Keratinocyte (primary cell): Measurements from ENCODE around the gene PPP1R14B. TPM values are rescaled to one million over a fixed set of nuclear protein-coding genes. Genes with fewer than 3 reads are reported as not detected.

ENCODE experiments used
- DNase-seq: peaks from one replicate; pipeline ENCODE4 v3.0.0-alpha.2; 2011; ENCODE audit warnings: low read depth, missing footprints, low spot score
- FAIRE-seq: peaks from 2 replicates; lab custom pipeline; 2011; peaks lifted over from hg19 to GRCh38; lab: Jason Lieb, UNC
- H2AFZ ChIP-seq: 2 replicates; pipeline ENCODE4 v1.6.0; 2012; ENCODE audit warnings: low read length, control low read depth, inconsistent platforms; ENCODE audit not compliant: control insufficient read depth
- H3K27ac ChIP-seq: 2 replicates; pipeline ENCODE4 v1.5.1; 2011; ENCODE audit warnings: low read length; ENCODE audit not compliant: control insufficient read depth, insufficient read depth
- H3K27me3 ChIP-seq: 3 replicates; pipeline ENCODE4 v1.6.0; 2011; ENCODE audit warnings: low read length; ENCODE audit not compliant: control insufficient read depth, insufficient read depth; ENCODE audit errors: extremely low read depth
- H3K36me3 ChIP-seq, 2 experiments: 2 replicates in 1 of 2; 3 replicates in 1 of 2; pipeline ENCODE4 v1.5.1; 2011; ENCODE audit warnings: low read length in 2 of 2, mild to moderate bottlenecking in 1 of 2; ENCODE audit not compliant: control insufficient read depth in 2 of 2, insufficient read depth in 2 of 2; ENCODE audit errors: extremely low read depth in 1 of 2
- H3K4me1 ChIP-seq: 3 replicates; pipeline ENCODE4 v1.5.1; 2011; ENCODE audit warnings: low read length; ENCODE audit not compliant: control insufficient read depth, insufficient read depth; ENCODE audit errors: extremely low read depth
- H3K4me2 ChIP-seq: 3 replicates; pipeline ENCODE4 v1.6.0; 2011; ENCODE audit warnings: low read depth, low read length; ENCODE audit not compliant: control insufficient read depth, insufficient read depth; ENCODE audit errors: extremely low read depth
- H3K4me3 ChIP-seq, 3 experiments: fragments of 200-600 bp in 1 of 3; sonication (generic) in 1 of 3; 2 replicates in 2 of 3; 3 replicates in 1 of 3; pipeline ENCODE4 v1.5.1; 2011 to 2016; ENCODE audit warnings: low read length in 3 of 3, mild to moderate bottlenecking in 3 of 3, control low read depth in 2 of 3, inconsistent platforms in 1 of 3, low read depth in 1 of 3, mixed read lengths in 1 of 3, mixed run types in 1 of 3, moderate library complexity in 1 of 3; ENCODE audit not compliant: control insufficient read depth in 2 of 3, insufficient read depth in 2 of 3; ENCODE audit errors: extremely low read depth in 1 of 3
- H3K79me2 ChIP-seq: 2 replicates; pipeline ENCODE4 v1.6.0; 2012; ENCODE audit warnings: low read length; ENCODE audit not compliant: control insufficient read depth, insufficient read depth
- H3K9ac ChIP-seq: 3 replicates; pipeline ENCODE4 v1.6.0; 2011; ENCODE audit warnings: low read length; ENCODE audit not compliant: control insufficient read depth, insufficient read depth; ENCODE audit errors: extremely low read depth
- H3K9me1 ChIP-seq: 3 replicates; pipeline ENCODE4 v1.6.0; 2011; ENCODE audit warnings: low read length; ENCODE audit not compliant: control insufficient read depth, insufficient read depth; ENCODE audit errors: extremely low read depth
- H3K9me3 ChIP-seq: 2 replicates; pipeline ENCODE4 v1.5.1; 2012; ENCODE audit warnings: low read depth, low read length; ENCODE audit not compliant: control insufficient read depth
- H4K20me1 ChIP-seq: 3 replicates; pipeline ENCODE4 v1.6.0; 2011; ENCODE audit warnings: low read length; ENCODE audit not compliant: control insufficient read depth, insufficient read depth; ENCODE audit errors: extremely low read depth
- EZH2 ChIP-seq: IDR thresholded peaks from one replicate; pipeline ENCODE4 v1.6.1; 2012; ENCODE audit warnings: inconsistent platforms, mild to moderate bottlenecking, low read length, moderate library complexity
- dilution Hi-C: fragments of 300-500 bp; cut with MboI; formaldehyde crosslinking; loops from one replicate; pipeline ENCODE4 v1.7.0; 2020; ENCODE audit warnings: low sequenced_read_pairs; ENCODE audit not compliant: extremely low pct_ligation_motif_present
- polyA plus RNA-seq, 5 experiments: library from polyadenylated mRNA; depleted of rRNA in 3 of 5; stranded (reverse) in 3 of 5; stranded (forward) in 1 of 5; unstranded in 1 of 5; fragments of >200 nt; gene quantifications; 1 replicate in 1 of 5; 2 replicates in 3 of 5; 3 replicates in 1 of 5; pipeline versions ENCODE4 v1.2.1 to v1.2.3, GENCODE V29; 2011 to 2012; ENCODE audit warnings: missing spikeins in 2 of 5, low read depth in 1 of 5, low replicate concordance in 1 of 5
- TF ChIP-seq, protein P1 (sequence below), 3 experiments: IDR thresholded peaks in 1 of 3; conservative IDR thresholded peaks in 1 of 3; optimal IDR thresholded peaks in 1 of 3; 2 replicates in 2 of 3; 3 replicates in 1 of 3; pipeline versions ENCODE3 to v1.5.1; 2011; ENCODE audit warnings: low read length in 3 of 3, mild to moderate bottlenecking in 3 of 3, moderate library complexity in 2 of 3, control low read depth in 1 of 3, inconsistent platforms in 1 of 3; ENCODE audit not compliant: insufficient read depth in 2 of 3; ENCODE audit errors: extremely low read depth in 1 of 3

PPP1R14B gene
- polyA plus RNA-seq, 1 donor (not counting 4 experiments of a cell fraction or from before 2014, with no cell fraction given), result 208 TPM

DNA sequence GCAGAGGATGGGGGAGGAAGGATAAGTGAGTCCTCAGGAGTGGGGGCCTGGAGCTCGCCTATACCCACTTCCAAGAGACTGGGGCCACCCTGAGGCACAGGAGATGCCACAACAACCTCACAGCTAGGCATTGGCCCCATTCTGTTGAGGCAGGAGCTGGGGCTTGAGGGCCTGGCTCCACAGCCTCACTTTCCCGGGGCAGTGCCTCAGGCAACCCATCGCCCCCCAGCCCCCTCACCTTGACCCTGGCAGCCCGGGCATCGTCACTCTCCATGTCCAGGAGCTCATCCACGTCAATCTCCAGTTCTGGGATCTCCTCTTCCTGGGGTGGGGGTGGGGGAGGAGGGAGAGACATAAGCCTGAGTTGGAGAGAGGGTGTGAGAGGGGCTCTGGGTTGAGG is 1.8 kb downstream of the PPP1R14B start:
- Histone ChIP-seq H3K36me3 (peaks cover 6 to 14% of the 10 kb centered on the region in 2 experiments), H4K20me1 (no peaks in the 10 kb centered on the region), H3K9me3 (no peaks in the 10 kb centered on the region), H3K27me3 (no peaks in the 10 kb centered on the region), H3K9ac (peak overlapping the region; percentile 95), H3K9me1 (no peaks in the 10 kb centered on the region), H3K27ac (peak overlapping the region; percentile 88), H3K4me3 (peak overlapping the region; percentile 73 to 88 (median 86)), H3K4me1 (peaks cover 36% of the 10 kb centered on the region), H2AFZ (no peak overlapping the region), H3K4me2 (peak overlapping the region; percentile 85), H3K79me2 (peaks cover 26% of the 10 kb centered on the region)
- DNase-seq (no peak), FAIRE-seq (no peak)
- dilution Hi-C loops, result no loop called here
- TF ChIP-seq EZH2, result no peak
- TF ChIP-seq, protein P1, sequence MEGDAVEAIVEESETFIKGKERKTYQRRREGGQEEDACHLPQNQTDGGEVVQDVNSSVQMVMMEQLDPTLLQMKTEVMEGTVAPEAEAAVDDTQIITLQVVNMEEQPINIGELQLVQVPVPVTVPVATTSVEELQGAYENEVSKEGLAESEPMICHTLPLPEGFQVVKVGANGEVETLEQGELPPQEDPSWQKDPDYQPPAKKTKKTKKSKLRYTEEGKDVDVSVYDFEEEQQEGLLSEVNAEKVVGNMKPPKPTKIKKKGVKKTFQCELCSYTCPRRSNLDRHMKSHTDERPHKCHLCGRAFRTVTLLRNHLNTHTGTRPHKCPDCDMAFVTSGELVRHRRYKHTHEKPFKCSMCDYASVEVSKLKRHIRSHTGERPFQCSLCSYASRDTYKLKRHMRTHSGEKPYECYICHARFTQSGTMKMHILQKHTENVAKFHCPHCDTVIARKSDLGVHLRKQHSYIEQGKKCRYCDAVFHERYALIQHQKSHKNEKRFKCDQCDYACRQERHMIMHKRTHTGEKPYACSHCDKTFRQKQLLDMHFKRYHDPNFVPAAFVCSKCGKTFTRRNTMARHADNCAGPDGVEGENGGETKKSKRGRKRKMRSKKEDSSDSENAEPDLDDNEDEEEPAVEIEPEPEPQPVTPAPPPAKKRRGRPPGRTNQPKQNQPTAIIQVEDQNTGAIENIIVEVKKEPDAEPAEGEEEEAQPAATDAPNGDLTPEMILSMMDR (optimal IDR thresholded peaks at IDR 0.05 in 1 of 3, IDR thresholded peaks at IDR 0.05 in 1 of 3, conservative IDR thresholded peaks at IDR 0.05 in 1 of 3; ENCODE audit: extremely low read depth in 1 of 3, insufficient read depth in 2 of 3, low read length in 3 of 3), result no peak

- no peaks in the 10 kb centered on the region for H4K20me1 ChIP-seq
- peaks cover 6 to 15% of the 10 kb centered on the region in 2 experiments for H3K36me3 ChIP-seq
- dilution Hi-C loops, result no loop called here
- no peak for DNase-seq
- H3K9me1 ChIP-seq, result no peaks in the 10 kb centered on the region
- no peak overlapping the region for H3K9ac ChIP-seq
- peak overlapping the region; percentile 32 for H3K4me2 ChIP-seq
- no peak overlapping the region for H3K27ac ChIP-seq
- H3K79me2 ChIP-seq, result peaks cover 26% of the 10 kb centered on the region
- no peaks in the 10 kb centered on the region for H3K9me3 ChIP-seq
- H3K4me1 ChIP-seq, result peaks cover 40% of the 10 kb centered on the region
- peak overlapping the region in 1 of 3 experiments; percentile 20 for H3K4me3 ChIP-seq
- no peak overlapping the region for H2AFZ ChIP-seq
- FAIRE-seq, result no peak
- H3K27me3 ChIP-seq, result no peaks in the 10 kb centered on the region
- TF ChIP-seq EZH2, result no peak
- TF ChIP-seq, protein P1 (optimal IDR thresholded peaks at IDR 0.05 in 1 of 3, IDR thresholded peaks at IDR 0.05 in 1 of 3, conservative IDR thresholded peaks at IDR 0.05 in 1 of 3; ENCODE audit: extremely low read depth in 1 of 3, insufficient read depth in 2 of 3, low read length in 3 of 3), result no peak
These were observed 2.6 kb downstream of the PPP1R14B start for GRCh38 chr11:64244107-64244506.
